Peyer's patch (tissue), 4 donors: Measurements from ENCODE around the gene ANKS1A. TPM values are rescaled to one million over a fixed set of nuclear protein-coding genes. Genes with fewer than 3 reads are reported as not detected.
A peak's percentile ranks its signal among the peaks of the same experiment; 100 is the strongest.

Source experiments
- DNase-seq, 3 donors: peaks; one replicate each; pipeline ENCODE4 v3.0.0-alpha.2; 2017 to 2019
- H3K27ac ChIP-seq, 4 donors: fragments of 200-600 bp; sonication (generic); one replicate each; pipeline ENCODE4 v1.5.1; 2016 to 2019
- H3K27me3 ChIP-seq, 2 donors: fragments of 200-600 bp; sonication (generic); one replicate each; pipeline ENCODE4 v1.5.1; 2019
- H3K36me3 ChIP-seq, 3 donors: fragments of 200-600 bp; sonication (generic); one replicate each; pipeline ENCODE4 v1.5.1; 2016 to 2019
- H3K4me1 ChIP-seq, 4 donors: fragments of 200-600 bp; sonication (generic); one replicate each; pipeline ENCODE4 v1.5.1; 2016 to 2019
- H3K4me3 ChIP-seq, 4 donors: fragments of 200-600 bp; sonication (generic); 1 replicate in 3 of 4; 2 replicates in 1 of 4; pipeline ENCODE4 v1.5.1; 2016 to 2019; ENCODE audit warnings: mild to moderate bottlenecking in 1 of 4
- H3K9me3 ChIP-seq, 4 donors: fragments of 200-600 bp; sonication (generic); one replicate each; pipeline ENCODE4 v1.5.1; 2016 to 2019; ENCODE audit warnings: mild to moderate bottlenecking in 1 of 4
- CTCF ChIP-seq, 6 experiments: fragments of 450-650 bp in 4 of 6; fragments of 200-600 bp in 2 of 6; sonication (generic) in 1 of 6; IDR thresholded peaks; one replicate each; pipeline ENCODE4 v1.5.1; 2017 to 2019; ENCODE audit warnings: antibody characterized with exemption in 6 of 6, mild to moderate bottlenecking in 3 of 6, moderate library complexity in 1 of 6
- POLR2A ChIP-seq, 2 donors: fragments of 450-650 bp; IDR thresholded peaks; one replicate each; pipeline ENCODE4 v1.5.1; 2017; ENCODE audit warnings: antibody characterized with exemption in 2 of 2, mild to moderate bottlenecking in 2 of 2, moderate library complexity in 2 of 2
- total RNA-seq, 4 donors: library from RNA; depleted of rRNA; stranded (reverse); fragments of >200 nt; gene quantifications; one replicate each; pipeline ENCODE4 v1.1.0, GENCODE V29; 2016

Gene ANKS1A
- total RNA-seq, 4 donors from 2014 or later: 24.3 to 42.1 (median 31.9) TPM

- TF ChIP-seq POLR2A (IDR thresholded peaks at IDR 0.05): no peak
- DNase-seq: peak in 1 of 3 donors; percentile 33
- H3K27ac ChIP-seq: no peak overlapping the region
- no peaks in the 10 kb centered on the region for H3K27me3 ChIP-seq
- peaks cover 0 to 31% (median 0%) of the 10 kb centered on the region in 3 donors for H3K36me3 ChIP-seq
- H3K4me3 ChIP-seq: no peak overlapping the region
- H3K9me3 ChIP-seq: no peaks in the 10 kb centered on the region
- peaks cover 0 to 40% (median 0%) of the 10 kb centered on the region in 4 donors for H3K4me1 ChIP-seq
These were observed 165.7 kb downstream of the ANKS1A start for GRCh38 chr6:35054743-35055130.

- TF ChIP-seq CTCF (IDR thresholded peaks at IDR 0.05) (no peak), POLR2A (IDR thresholded peaks at IDR 0.05) (no peak)
- Histone ChIP-seq H3K27me3 (no peaks in the 10 kb centered on the region), H3K36me3 (peaks cover 0 to 42% (median 0%) of the 10 kb centered on the region in 3 donors), H3K9me3 (no peaks in the 10 kb centered on the region), H3K4me1 (peaks cover 0 to 30% (median 0%) of the 10 kb centered on the region in 4 donors), H3K4me3 (no peak overlapping the region), H3K27ac (peak overlapping the region in 1 of 4 donors; percentile 26)
- no peak for DNase-seq
These were observed 166.8 kb downstream of the ANKS1A start for GRCh38 chr6:35055891-35056290.

- peak overlapping the region in 1 of 4 donors; percentile 28 for H3K27ac ChIP-seq
- DNase-seq: no peak
- TF ChIP-seq POLR2A (IDR thresholded peaks at IDR 0.05) (no peak), CTCF (IDR thresholded peaks at IDR 0.05) (no peak)
- H3K4me3 ChIP-seq: no peak overlapping the region
- no peaks in the 10 kb centered on the region for H3K9me3 ChIP-seq
- peaks cover 0 to 49% (median 0%) of the 10 kb centered on the region in 3 donors for H3K36me3 ChIP-seq
- no peaks in the 10 kb centered on the region for H3K27me3 ChIP-seq
- H3K4me1 ChIP-seq: peaks cover 0 to 21% (median 0%) of the 10 kb centered on the region in 4 donors
These were observed 167.9 kb downstream of the ANKS1A start for GRCh38 chr6:35056952-35057351.

- Histone ChIP-seq H3K4me1 (peaks cover 0 to 13% (median 0%) of the 10 kb centered on the region in 4 donors), H3K9me3 (no peaks in the 10 kb centered on the region), H3K27me3 (no peaks in the 10 kb centered on the region), H3K4me3 (no peak overlapping the region), H3K27ac (peak overlapping the region in 1 of 4 donors; percentile 28), H3K36me3 (peaks cover 0 to 56% (median 0%) of the 10 kb centered on the region in 3 donors)
- no peak for DNase-seq
- TF ChIP-seq POLR2A (IDR thresholded peaks at IDR 0.05) (no peak), CTCF (IDR thresholded peaks at IDR 0.05) (no peak)
These were observed 168.6 kb downstream of the ANKS1A start for GRCh38 chr6:35057449-35058357.

- H3K36me3 ChIP-seq: peaks cover 0 to 58% (median 0%) of the 10 kb centered on the region in 3 donors
- H3K9me3 ChIP-seq: no peaks in the 10 kb centered on the region
- TF ChIP-seq POLR2A (IDR thresholded peaks at IDR 0.05) (no peak), CTCF (IDR thresholded peaks at IDR 0.05) (no peak)
- no peak for DNase-seq
- peak overlapping the region in 1 of 4 donors; percentile 28 for H3K27ac ChIP-seq
- no peak overlapping the region for H3K4me3 ChIP-seq
- H3K27me3 ChIP-seq: no peaks in the 10 kb centered on the region
- peaks cover 0 to 7% (median 0%) of the 10 kb centered on the region in 4 donors for H3K4me1 ChIP-seq
These were observed 169.3 kb downstream of the ANKS1A start for GRCh38 chr6:35058358-35058675.

GRCh38 chr6:35058865-35059522 is 169.9 kb downstream of the ANKS1A start:
- no peaks in the 10 kb centered on the region for H3K27me3 ChIP-seq
- H3K27ac ChIP-seq: peak overlapping the region in 1 of 4 donors; percentile 28
- peaks cover 0 to under 1% (median 0%) of the 10 kb centered on the region in 4 donors for H3K4me1 ChIP-seq
- H3K9me3 ChIP-seq: no peaks in the 10 kb centered on the region
- DNase-seq: no peak
- peak overlapping the region in 1 of 4 donors; percentile 12 for H3K4me3 ChIP-seq
- H3K36me3 ChIP-seq: peaks cover 0 to 63% (median 0%) of the 10 kb centered on the region in 3 donors
- TF ChIP-seq POLR2A (IDR thresholded peaks at IDR 0.05): no peak
- TF ChIP-seq CTCF (IDR thresholded peaks at IDR 0.05): no peak
